KMS-11 (cell line): Measurements from ENCODE around the gene ENTREP1.

Source experiments
- H2AFZ ChIP-seq: fragments of 200-600 bp; sonication (generic); 2 replicates; pipeline ENCODE4 v1.6.1; 2016; ENCODE audit warnings: antibody characterized with exemption, mixed run types, low read depth
- H3K27ac ChIP-seq: fragments of 200-600 bp; sonication (generic); 2 replicates; pipeline ENCODE4 v1.6.1; 2016; ENCODE audit warnings: mild to moderate bottlenecking, mixed run types
- H3K27me3 ChIP-seq: fragments of 200-600 bp; sonication (generic); 2 replicates; pipeline ENCODE4 v1.6.1; 2017; ENCODE audit warnings: mild to moderate bottlenecking, low read depth, mixed run types, moderate library complexity; ENCODE audit not compliant: insufficient read depth
- H3K36me3 ChIP-seq: fragments of 200-600 bp; sonication (generic); 2 replicates; pipeline ENCODE4 v1.6.1; 2017; ENCODE audit warnings: mild to moderate bottlenecking, mixed run types; ENCODE audit not compliant: insufficient read depth
- H3K4me1 ChIP-seq: fragments of 200-600 bp; sonication (generic); 2 replicates; pipeline ENCODE4 v1.6.1; 2016; ENCODE audit warnings: mild to moderate bottlenecking, low read depth, mixed run types; ENCODE audit not compliant: poor library complexity, severe bottlenecking
- H3K4me2 ChIP-seq: fragments of 200-600 bp; sonication (generic); 2 replicates; pipeline ENCODE4 v1.7.0; 2016; ENCODE audit warnings: mild to moderate bottlenecking, mixed run types
- H3K4me3 ChIP-seq: fragments of 200-600 bp; sonication (generic); IDR thresholded peaks from 2 replicates; pipeline ENCODE4 v1.6.1; 2017; ENCODE audit warnings: low read depth, low read length, mixed read lengths; ENCODE audit not compliant: insufficient read depth
- H3K79me2 ChIP-seq: fragments of 200-600 bp; sonication (generic); 2 replicates; pipeline ENCODE4 v1.6.1; 2016; ENCODE audit warnings: low read depth, mixed run types; ENCODE audit not compliant: insufficient read depth
- H3K9ac ChIP-seq: fragments of 200-600 bp; sonication (generic); 2 replicates; pipeline ENCODE4 v1.6.1; 2016; ENCODE audit warnings: mild to moderate bottlenecking, mixed run types
- H4K20me1 ChIP-seq: fragments of 200-600 bp; sonication (generic); 2 replicates; pipeline ENCODE4 v1.6.1; 2016; ENCODE audit warnings: mild to moderate bottlenecking, mixed run types; ENCODE audit not compliant: insufficient read depth
- CTCF ChIP-seq: fragments of 200-600 bp; sonication (generic); conservative IDR thresholded peaks from 2 replicates; pipeline ENCODE4 v1.6.1; 2017; ENCODE audit warnings: low read depth, mild to moderate bottlenecking, antibody characterized with exemption, low read length, moderate library complexity, mixed read lengths

The ENTREP1 gene

GRCh38 chr9:69385581-69386033 is 60.6 kb downstream of the ENTREP1 start:
- Histone ChIP-seq H4K20me1 (no peaks in the 10 kb centered on the region), H3K4me3 (no peak overlapping the region), H3K27me3 (no peaks in the 10 kb centered on the region), H2AFZ (no peak overlapping the region), H3K9ac (no peak overlapping the region), H3K4me2 (no peak overlapping the region), H3K4me1 (no peaks in the 10 kb centered on the region), H3K36me3 (no peaks in the 10 kb centered on the region), H3K79me2 (no peaks in the 10 kb centered on the region), H3K27ac (no peak overlapping the region)
- TF ChIP-seq CTCF = no peak

GRCh38 chr9:69386651-69387050 is 61.6 kb downstream of the ENTREP1 start:
- H3K27ac ChIP-seq = no peak overlapping the region
- no peaks in the 10 kb centered on the region for H4K20me1 ChIP-seq
- TF ChIP-seq CTCF = no peak

GRCh38 chr9:69388596-69388995 is 63.6 kb downstream of the ENTREP1 start:
- Histone ChIP-seq H3K79me2 (no peaks in the 10 kb centered on the region), H3K36me3 (no peaks in the 10 kb centered on the region), H3K4me2 (no peak overlapping the region), H2AFZ (no peak overlapping the region), H3K4me1 (no peaks in the 10 kb centered on the region), H3K9ac (no peak overlapping the region), H3K27me3 (no peaks in the 10 kb centered on the region), H3K4me3 (no peak overlapping the region), H4K20me1 (no peaks in the 10 kb centered on the region), H3K27ac (no peak overlapping the region)
- no peak for TF ChIP-seq CTCF

More at GRCh38 chr9:69386651-69387050, 61.6 kb downstream of the ENTREP1 start:
- H3K79me2 ChIP-seq = no peaks in the 10 kb centered on the region
- no peaks in the 10 kb centered on the region for H3K27me3 ChIP-seq
- H3K9ac ChIP-seq = no peak overlapping the region
- H3K4me1 ChIP-seq = no peaks in the 10 kb centered on the region
- no peak overlapping the region for H3K4me3 ChIP-seq
- H3K4me2 ChIP-seq = no peak overlapping the region
- H2AFZ ChIP-seq = no peak overlapping the region
- no peaks in the 10 kb centered on the region for H3K36me3 ChIP-seq

- H3K4me3 ChIP-seq = no peak overlapping the region
- H3K27ac ChIP-seq = no peak overlapping the region
- no peaks in the 10 kb centered on the region for H3K36me3 ChIP-seq
- no peak overlapping the region for H3K9ac ChIP-seq
- no peaks in the 10 kb centered on the region for H3K27me3 ChIP-seq
- no peaks in the 10 kb centered on the region for H4K20me1 ChIP-seq
- no peak for TF ChIP-seq CTCF
- no peak overlapping the region for H3K4me2 ChIP-seq
- no peaks in the 10 kb centered on the region for H3K79me2 ChIP-seq
- H3K4me1 ChIP-seq = no peaks in the 10 kb centered on the region
- no peak overlapping the region for H2AFZ ChIP-seq
Measured at GRCh38 chr9:69389437-69389995, 64.5 kb downstream of the ENTREP1 start.
